ENCODE results near the gene ING5. TPM values are rescaled to one million over a fixed set of nuclear protein-coding genes. Genes with fewer than 3 reads are reported as not detected.

The ING5 gene
- total RNA-seq, 1 experiment from 2014 or later, result 39.8 TPM

DNA sequence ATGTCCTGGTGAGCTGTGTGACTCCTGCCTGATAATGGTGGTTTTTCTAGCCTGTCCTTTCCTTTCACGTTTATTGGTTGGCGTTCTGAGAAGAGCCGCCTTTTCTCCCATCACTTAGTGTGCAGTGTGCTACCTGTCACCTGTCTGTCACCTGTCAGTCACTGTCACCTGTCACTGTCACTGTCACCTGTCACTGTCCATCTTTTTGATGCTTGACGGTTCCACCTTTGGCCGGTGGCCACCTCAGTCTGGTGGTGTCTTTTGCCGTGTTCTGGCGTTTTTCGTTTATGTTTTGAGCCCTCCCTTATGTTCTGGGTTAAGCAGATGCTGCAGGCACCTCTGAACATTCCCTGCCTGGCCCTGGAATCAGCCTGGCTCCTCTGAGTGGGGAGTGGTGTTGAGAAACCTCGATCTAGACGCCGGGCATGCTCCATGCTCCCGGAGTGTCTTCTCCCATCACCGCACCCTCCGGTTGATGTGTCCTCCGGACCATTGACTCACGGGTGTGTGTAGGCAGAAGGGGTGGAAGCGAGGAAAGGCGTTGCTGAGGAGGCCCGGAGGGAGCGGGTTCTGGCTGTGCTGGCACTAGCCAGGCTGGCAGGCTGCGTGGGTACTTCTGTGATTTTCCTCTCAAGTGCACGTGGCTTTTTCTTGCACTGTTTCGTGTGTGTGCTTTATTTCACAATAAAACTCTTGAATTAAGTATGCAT is 36.0 kb upstream of the ING5 start:
- TF ChIP-seq SIN3A (IDR thresholded peaks at IDR 0.05; ENCODE audit: borderline replicate concordance, insufficient read depth, low read depth, low read length) (no peak), POLR2AphosphoS5 (IDR thresholded peaks at IDR 0.05; ENCODE audit: low read depth, low read length) (no peak), TCF7L2 (IDR thresholded peaks at IDR 0.05; ENCODE audit: low read depth, low read length) (no peak)
- TF ChIP-seq, protein P1, sequence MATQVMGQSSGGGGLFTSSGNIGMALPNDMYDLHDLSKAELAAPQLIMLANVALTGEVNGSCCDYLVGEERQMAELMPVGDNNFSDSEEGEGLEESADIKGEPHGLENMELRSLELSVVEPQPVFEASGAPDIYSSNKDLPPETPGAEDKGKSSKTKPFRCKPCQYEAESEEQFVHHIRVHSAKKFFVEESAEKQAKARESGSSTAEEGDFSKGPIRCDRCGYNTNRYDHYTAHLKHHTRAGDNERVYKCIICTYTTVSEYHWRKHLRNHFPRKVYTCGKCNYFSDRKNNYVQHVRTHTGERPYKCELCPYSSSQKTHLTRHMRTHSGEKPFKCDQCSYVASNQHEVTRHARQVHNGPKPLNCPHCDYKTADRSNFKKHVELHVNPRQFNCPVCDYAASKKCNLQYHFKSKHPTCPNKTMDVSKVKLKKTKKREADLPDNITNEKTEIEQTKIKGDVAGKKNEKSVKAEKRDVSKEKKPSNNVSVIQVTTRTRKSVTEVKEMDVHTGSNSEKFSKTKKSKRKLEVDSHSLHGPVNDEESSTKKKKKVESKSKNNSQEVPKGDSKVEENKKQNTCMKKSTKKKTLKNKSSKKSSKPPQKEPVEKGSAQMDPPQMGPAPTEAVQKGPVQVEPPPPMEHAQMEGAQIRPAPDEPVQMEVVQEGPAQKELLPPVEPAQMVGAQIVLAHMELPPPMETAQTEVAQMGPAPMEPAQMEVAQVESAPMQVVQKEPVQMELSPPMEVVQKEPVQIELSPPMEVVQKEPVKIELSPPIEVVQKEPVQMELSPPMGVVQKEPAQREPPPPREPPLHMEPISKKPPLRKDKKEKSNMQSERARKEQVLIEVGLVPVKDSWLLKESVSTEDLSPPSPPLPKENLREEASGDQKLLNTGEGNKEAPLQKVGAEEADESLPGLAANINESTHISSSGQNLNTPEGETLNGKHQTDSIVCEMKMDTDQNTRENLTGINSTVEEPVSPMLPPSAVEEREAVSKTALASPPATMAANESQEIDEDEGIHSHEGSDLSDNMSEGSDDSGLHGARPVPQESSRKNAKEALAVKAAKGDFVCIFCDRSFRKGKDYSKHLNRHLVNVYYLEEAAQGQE (IDR thresholded peaks at IDR 0.05; ENCODE audit: insufficient read depth in 1 of 2, low read depth in 2 of 2, low read length in 1 of 2), result no peak
- TF ChIP-seq, protein P2, sequence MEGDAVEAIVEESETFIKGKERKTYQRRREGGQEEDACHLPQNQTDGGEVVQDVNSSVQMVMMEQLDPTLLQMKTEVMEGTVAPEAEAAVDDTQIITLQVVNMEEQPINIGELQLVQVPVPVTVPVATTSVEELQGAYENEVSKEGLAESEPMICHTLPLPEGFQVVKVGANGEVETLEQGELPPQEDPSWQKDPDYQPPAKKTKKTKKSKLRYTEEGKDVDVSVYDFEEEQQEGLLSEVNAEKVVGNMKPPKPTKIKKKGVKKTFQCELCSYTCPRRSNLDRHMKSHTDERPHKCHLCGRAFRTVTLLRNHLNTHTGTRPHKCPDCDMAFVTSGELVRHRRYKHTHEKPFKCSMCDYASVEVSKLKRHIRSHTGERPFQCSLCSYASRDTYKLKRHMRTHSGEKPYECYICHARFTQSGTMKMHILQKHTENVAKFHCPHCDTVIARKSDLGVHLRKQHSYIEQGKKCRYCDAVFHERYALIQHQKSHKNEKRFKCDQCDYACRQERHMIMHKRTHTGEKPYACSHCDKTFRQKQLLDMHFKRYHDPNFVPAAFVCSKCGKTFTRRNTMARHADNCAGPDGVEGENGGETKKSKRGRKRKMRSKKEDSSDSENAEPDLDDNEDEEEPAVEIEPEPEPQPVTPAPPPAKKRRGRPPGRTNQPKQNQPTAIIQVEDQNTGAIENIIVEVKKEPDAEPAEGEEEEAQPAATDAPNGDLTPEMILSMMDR (IDR thresholded peaks at IDR 0.05), result no peak
- POLR2A ChIA-PET, result no interaction called here
- Histone ChIP-seq H3K4me3 (ENCODE audit: low read depth in 2 of 2, low read length in 2 of 2) (no peak overlapping the region), H3K27ac (ENCODE audit: low read length) (no peak overlapping the region), H3K36me3 (ENCODE audit: control insufficient read depth, insufficient read depth, low read length) (no peaks in the 10 kb centered on the region), H3K27me3 (ENCODE audit: control insufficient read depth, insufficient read depth, low read length) (no peaks in the 10 kb centered on the region), H3K4me1 (ENCODE audit: control insufficient read depth, insufficient read depth, low read length) (no peaks in the 10 kb centered on the region), H3K9me3 (ENCODE audit: control insufficient read depth, insufficient read depth, low read depth, low read length) (no peaks in the 10 kb centered on the region)
- CTCF ChIA-PET, result no interaction called here
- BruUV-seq (replicated peaks), result no TSS peak
- intact Hi-C loops (cut with micrococcal nuclease; ENCODE audit: unreplicated experiment), result no loop called here
- in situ Hi-C loops (cut with HindIII; ENCODE audit: low pct_unique_long_range_greater_than_20kb, low sequenced_read_pairs), result no loop called here
- no peak for DNase-seq (ENCODE audit: low read depth, low spot score)
- ATAC-seq, result peak; percentile 38

DNA sequence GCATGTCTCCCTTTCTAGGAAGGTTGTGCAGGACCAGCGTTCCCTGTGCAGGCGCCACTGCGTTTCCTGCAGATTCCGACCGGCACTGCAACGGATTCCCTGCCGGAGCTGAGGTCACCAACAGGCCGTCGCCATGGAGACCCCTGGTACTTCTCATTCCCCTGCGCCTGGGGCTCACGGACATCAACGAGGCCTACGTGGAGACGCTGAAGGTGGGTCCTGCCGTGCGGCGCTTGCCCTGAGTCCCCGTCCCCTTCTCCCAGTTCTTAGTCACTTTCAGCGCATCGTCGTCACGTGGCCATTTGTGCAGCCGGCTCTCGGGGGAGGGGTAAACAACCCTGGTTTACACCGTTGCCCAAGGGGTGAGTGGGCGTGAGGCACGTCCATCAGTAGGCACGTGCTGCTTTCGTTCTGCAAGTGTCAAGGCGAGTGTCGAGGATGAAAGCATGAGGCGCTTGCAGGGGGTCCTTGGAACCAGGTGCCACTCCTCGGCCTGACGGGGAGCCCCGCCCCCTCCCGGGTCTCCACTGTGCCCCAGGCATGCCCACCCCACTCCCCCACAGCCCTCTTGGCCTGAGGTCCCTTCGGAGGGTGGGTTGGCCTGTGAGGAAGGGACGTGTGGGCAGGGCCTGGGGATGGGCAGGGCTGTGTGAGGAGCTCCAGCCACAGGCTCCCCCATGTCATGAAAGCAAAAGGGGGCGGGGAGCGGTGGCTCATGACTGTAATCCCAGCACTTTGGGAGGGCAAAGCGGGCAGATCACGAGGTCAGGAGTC is 35.0 kb upstream of the ING5 start:
- ChIA-PET CTCF (no interaction called here), POLR2A (no interaction called here)
- intact Hi-C loops (cut with micrococcal nuclease; ENCODE audit: unreplicated experiment), result no loop called here
- no peaks in the 10 kb centered on the region for H3K27me3 ChIP-seq (ENCODE audit: control insufficient read depth, insufficient read depth, low read length)
- H3K9me3 ChIP-seq (ENCODE audit: control insufficient read depth, insufficient read depth, low read depth, low read length), result no peaks in the 10 kb centered on the region
- H3K27ac ChIP-seq (ENCODE audit: low read length), result no peak overlapping the region
- BruUV-seq (replicated peaks), result no TSS peak
- H3K36me3 ChIP-seq (ENCODE audit: control insufficient read depth, insufficient read depth, low read length), result no peaks in the 10 kb centered on the region
- DNase-seq (ENCODE audit: low read depth, low spot score) (no peak), ATAC-seq (no peak)
- no peak overlapping the region for H3K4me3 ChIP-seq (ENCODE audit: low read depth in 2 of 2, low read length in 2 of 2)
- TF ChIP-seq SIN3A (IDR thresholded peaks at IDR 0.05; ENCODE audit: borderline replicate concordance, insufficient read depth, low read depth, low read length), result no peak
- in situ Hi-C loops (cut with HindIII; ENCODE audit: low pct_unique_long_range_greater_than_20kb, low sequenced_read_pairs), result no loop called here
- H3K4me1 ChIP-seq (ENCODE audit: control insufficient read depth, insufficient read depth, low read length), result no peaks in the 10 kb centered on the region

DNA sequence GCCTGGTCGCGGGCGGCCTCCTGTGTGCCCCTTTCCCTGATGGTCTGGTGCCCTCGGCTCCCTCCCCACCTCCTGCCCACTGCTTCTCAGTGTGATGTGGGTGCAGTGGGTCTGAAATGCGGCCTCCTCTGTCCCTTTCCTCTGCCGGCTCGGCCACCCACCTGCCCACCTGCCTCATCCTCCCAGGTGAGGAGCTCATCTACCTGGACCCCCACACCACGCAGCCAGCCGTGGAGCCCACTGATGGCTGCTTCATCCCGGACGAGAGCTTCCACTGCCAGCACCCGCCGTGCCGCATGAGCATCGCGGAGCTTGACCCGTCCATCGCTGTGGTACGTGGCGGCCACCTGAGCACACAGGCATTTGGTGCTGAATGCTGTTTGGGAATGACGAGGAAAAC is 33.5 kb upstream of the ING5 start:
- CTCF ChIA-PET, result no interaction called here

More for the DNA sequence above, 33.5 kb upstream of the ING5 start:
- H3K4me1 ChIP-seq (ENCODE audit: control insufficient read depth, insufficient read depth, low read length), result no peaks in the 10 kb centered on the region
- ATAC-seq (no peak), DNase-seq (ENCODE audit: low read depth, low spot score) (no peak)
- H3K4me3 ChIP-seq (ENCODE audit: low read depth in 2 of 2, low read length in 2 of 2), result no peak overlapping the region
- in situ Hi-C loops (cut with HindIII; ENCODE audit: low pct_unique_long_range_greater_than_20kb, low sequenced_read_pairs) (no loop called here), intact Hi-C loops (cut with micrococcal nuclease; ENCODE audit: unreplicated experiment) (no loop called here)
- H3K27me3 ChIP-seq (ENCODE audit: control insufficient read depth, insufficient read depth, low read length), result no peaks in the 10 kb centered on the region
- no TSS peak for BruUV-seq (replicated peaks)
- POLR2A ChIA-PET, result no interaction called here
- H3K9me3 ChIP-seq (ENCODE audit: control insufficient read depth, insufficient read depth, low read depth, low read length), result no peaks in the 10 kb centered on the region
- H3K27ac ChIP-seq (ENCODE audit: low read length), result no peak overlapping the region
- TF ChIP-seq POLR2AphosphoS5 (IDR thresholded peaks at IDR 0.05; ENCODE audit: low read depth, low read length), result no peak
- H3K36me3 ChIP-seq (ENCODE audit: control insufficient read depth, insufficient read depth, low read length), result no peaks in the 10 kb centered on the region

All from Panc1 (cell line).